HG02870 (cell line): Measurements from ENCODE around the gene FHL5.
"Not testable (repeated sequence)": the region's sequence is repeated elsewhere in the genome, so short reads cannot be mapped to it uniquely, and the experiment has no call there.

Experiments used
- ATAC-seq: cut with Tn5 transposase; IDR thresholded peaks from one replicate; pipeline ENCODE4 v1.9.1; 2021; ENCODE audit warnings: mild to moderate bottlenecking, moderate library complexity; ENCODE audit not compliant: unreplicated experiment

The FHL5 gene

GRCh38 chr6:96608074-96608473, 45.1 kb downstream of the FHL5 start:
- ATAC-seq = no peak

DNA sequence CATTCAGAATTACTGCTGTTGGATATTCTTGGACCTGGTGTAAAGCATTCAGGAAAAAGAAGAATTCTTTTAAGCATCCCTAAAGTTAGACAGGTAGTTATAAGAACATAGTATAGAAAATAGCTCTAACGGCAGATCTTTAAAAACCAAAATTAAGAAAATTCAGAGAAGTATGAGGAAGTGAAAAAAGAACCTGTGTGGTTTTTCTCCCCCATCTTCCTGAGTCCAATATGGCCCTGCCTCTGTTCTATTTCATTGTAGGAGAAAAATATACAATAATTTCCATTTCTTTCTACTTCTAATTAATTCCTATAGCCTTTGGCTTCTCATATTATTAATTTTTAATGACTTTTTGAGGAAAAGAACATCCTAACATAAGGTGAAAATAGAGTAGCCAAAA, 47.1 kb downstream of the FHL5 start:
- peak; percentile 46 for ATAC-seq

DNA sequence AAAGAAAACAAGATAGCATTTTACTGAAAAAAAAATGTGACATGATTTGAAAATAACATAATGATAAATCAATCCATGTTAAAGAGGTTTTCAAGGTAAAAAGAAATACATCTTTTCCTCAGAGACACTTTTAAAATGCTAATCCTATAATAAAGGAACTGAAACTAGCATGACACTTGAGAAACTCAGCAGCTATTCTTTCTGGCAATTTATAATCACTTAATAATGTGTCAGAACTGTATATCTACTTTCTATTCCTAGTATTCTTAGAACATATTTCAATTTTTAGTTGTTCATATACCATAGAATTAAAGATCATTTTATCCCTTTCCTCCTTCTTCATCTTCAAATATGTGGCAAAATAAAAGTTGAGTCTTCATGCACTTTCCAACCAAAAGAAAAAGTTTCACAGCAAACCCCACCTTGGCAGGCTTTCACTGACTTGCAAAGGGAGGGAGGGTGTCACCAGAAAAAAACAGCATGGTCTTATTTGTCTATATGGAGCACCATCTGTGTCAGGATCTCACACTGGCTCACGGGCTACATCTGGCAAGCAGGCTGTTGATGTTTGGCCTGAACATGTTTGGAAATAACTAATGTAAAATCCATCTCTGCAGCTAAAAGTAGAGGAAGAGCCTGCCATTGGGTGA, 48.5 kb downstream of the FHL5 start:
- peak; percentile 64 for ATAC-seq

DNA sequence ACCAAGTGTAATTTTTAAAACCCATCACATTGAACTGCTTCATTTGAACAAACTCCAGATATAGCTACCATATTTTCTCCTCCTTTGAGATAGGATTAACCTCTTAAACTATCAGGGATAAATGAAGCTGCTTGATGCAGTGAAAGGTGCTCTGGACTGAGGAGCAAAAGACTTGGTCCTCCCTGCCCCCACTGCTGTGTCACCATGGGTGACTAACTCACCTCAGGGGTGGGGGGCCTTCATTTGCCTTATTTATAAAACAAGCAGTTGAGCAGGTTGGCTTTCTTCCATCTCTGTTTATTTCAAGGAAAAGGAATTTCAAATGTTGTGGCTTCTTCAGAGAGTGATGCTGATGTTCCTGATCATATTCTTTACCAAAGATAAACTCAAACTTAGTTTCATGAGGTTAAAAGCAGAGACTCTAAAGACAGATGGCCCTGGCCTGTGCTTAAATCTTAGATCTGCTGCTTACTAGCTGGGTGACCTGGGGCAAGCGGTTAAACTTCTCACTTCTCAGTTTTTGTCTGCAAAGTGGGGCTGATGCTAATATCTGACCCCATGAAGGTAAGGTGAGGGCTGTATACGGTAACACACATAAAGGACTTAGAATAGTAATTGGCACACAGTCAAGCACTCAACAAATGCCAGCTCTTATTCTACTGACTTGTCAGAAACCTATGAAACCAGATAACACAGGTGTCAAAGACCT, 50.5 kb downstream of the FHL5 start:
- ATAC-seq = peak; percentile 57

DNA sequence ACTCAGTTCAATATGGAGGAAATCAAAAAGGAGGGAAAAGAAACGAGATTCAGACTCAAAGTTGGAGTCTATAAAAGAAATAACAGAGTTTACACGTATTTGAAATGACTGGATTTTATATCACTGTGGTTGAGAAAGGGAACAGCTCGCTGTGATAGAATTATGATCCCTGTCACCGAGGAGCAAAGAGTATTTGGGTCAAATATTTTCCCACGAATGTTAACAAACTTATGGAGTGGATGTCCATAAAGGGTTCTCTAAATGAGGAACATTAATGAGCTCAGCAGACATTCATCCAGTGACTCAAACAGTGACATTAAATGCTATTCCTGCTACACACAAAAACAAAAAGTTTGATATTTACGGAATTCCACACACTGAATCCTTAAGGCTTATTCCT, 57.9 kb downstream of the FHL5 start:
- ATAC-seq = no peak

- ATAC-seq = peak; percentile 37
Observed at GRCh38 chr6:96621983-96622382, 59.1 kb downstream of the FHL5 start.

DNA sequence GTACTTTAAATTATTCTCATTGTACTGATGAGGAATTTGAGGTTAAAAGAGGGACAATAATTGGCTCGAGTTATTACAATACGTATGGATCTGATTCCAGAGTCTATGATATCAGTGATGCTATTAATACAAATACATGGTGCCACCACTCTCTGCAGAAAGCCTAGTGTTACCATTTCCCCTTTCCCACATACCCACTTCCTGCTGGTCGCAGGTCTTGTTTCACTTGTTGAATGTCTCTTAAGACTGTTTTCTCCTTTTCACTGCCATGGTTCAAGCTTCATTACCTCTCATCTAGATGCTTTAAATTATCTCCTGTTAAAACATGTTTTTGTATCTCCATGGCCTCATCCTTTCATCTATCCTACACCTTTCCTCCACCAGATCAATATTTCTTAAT, 62.0 kb downstream of the FHL5 start:
- no peak for ATAC-seq

GRCh38 chr6:96626759-96627364, 63.9 kb downstream of the FHL5 start:
- ATAC-seq = peak; percentile 95

DNA sequence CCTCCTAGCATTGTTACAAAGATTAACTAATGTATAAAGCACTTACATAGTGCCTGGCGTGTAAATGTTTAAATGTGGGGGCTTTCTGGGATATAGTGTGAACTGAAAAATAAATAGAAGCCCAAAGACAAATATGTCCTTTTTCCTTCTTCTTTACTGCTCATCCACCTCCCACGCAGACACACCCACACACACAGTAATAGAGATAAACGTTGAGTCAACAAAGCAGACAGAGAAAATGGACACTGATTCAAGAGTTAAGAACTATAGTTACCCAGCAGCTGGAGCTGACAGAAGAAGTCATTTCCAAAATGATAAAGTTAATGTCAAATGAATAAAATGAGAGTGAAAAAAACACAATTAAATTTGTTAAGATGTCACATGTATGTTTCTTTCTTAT, 68.3 kb downstream of the FHL5 start:
- no peak for ATAC-seq

GRCh38 chr6:96637979-96638378, 75.1 kb downstream of the FHL5 start:
- ATAC-seq = not testable (repeated sequence)

DNA sequence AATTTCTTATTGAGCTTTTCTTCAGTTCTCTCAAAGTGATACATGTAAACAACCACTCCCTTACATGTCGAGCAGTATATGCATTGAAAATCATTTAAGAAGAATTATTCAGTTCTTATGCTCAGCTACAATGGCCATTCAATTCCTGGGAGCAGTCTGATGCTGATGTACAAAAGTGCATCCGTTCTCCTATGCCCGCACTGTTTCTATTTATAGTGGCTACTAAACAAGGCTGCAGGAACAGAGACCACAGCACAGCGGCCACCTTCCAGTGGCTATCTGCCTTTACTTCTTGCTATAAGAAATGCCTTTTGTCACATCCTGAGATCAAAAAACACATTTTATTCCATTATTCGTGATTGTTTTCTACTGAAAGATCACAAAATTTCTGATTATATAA, 82.2 kb downstream of the FHL5 start:
- no peak for ATAC-seq

DNA sequence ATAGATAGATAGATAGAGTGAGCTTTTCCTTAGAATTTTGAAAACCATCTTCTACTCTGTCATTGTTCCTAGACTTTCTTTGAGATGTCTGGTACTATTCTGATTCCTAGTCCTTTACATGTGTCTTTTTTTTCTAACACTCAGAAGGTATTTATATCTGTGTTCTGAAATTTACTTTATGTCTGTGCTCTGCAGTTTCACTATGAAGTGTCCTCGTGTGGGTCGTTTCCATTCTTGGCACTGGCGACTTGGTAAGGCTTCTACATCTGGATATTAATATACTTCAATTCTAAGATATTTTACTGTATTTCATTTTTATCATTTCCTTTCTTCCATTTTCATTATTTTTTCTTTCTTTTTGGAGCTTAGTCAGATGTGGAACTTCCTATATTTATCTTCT, 87.0 kb downstream of the FHL5 start:
- peak; percentile 80 for ATAC-seq

DNA sequence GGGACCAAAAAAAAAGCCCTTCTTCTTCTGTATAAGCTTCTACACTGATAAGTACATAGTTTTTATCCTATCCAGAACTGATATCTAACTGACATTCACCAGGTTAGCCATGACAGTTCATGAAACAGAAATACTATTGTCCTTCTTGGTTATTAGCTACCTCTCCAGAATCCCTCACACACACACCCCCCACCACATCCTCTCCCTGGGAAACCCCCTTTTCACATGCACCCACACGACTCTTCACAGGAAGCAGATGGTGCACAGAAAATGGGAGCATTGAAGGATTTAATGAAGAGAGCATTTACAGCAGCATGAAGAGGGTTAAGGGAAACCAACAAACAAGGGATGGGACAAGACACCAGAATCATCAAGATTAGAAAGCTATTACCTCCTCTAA, 88.9 kb downstream of the FHL5 start:
- peak; percentile 40 for ATAC-seq

DNA sequence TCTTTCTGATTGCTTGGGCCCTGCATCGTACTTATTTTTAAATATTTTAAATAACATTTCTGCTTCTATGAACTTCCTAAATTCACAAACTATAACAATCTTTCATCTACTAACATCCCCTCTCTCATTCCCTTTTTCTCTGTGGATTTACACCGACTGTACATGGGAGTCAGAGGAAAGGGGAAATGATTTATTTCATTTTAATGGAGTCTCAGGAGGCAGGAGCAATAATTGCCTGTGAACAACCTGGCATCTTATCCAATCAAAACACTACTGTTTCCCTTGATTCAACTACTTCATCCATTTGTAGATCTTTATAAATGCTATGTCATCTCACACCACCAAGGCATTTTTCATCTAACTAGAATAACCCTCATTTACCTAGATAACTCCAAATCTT, 89.6 kb downstream of the FHL5 start:
- ATAC-seq = no peak

- no peak for ATAC-seq
Observed at GRCh38 chr6:96653181-96653580, 90.3 kb downstream of the FHL5 start.

DNA sequence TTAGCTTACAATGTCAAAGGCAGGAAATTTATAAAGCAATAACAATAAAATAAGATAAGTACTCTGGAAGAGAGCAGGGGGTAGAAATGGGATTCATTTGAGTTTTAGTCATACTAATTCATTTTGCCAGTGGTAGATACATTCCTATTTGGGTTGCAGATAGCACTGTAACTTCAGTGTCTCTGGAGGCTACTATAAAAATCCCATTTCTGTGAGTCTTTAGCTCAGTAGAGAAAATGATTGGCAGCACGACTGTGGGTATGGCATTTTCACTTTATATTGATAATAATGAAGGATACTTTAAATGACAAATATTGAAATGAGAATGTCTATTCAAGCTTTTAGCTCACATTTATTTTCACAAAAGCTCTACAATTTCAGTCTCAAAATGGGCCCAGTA, 93.6 kb downstream of the FHL5 start:
- no peak for ATAC-seq

GRCh38 chr6:96657344-96657743, 94.4 kb downstream of the FHL5 start:
- no peak for ATAC-seq

- ATAC-seq = peak; percentile 63
Observed at GRCh38 chr6:96659084-96659845, 96.3 kb downstream of the FHL5 start.
